Erythroblast (primary cell): ENCODE measurements around the gene AARS2.

Experiments used
- GATA1 ChIP-seq: IDR thresholded peaks from 2 replicates; pipeline ENCODE4 v1.6.1; 2011; ENCODE audit warnings: low read depth, mild to moderate bottlenecking, control low read depth, low read length, moderate library complexity
- POLR2A ChIP-seq: IDR thresholded peaks from 2 replicates; pipeline ENCODE4 v1.6.1; 2011; ENCODE audit warnings: mild to moderate bottlenecking, low read length

- TF ChIP-seq POLR2A (peak; percentile 49), GATA1 (no peak)
Measured at GRCh38 chr6:44254191-44255104, 58.7 kb downstream of the AARS2 start.
